Mesenchymal stem cell (in vitro differentiated cells and primary cell): ENCODE results near the gene MSI2.

Experiments
- DNase-seq: peaks from one replicate; pipeline ENCODE4 v3.0.0-alpha.2; 2013
- H2AFZ ChIP-seq: one replicate; pipeline ENCODE4 v1.6.1; 2013; ENCODE audit warnings: low read depth, mild to moderate bottlenecking, control low read depth, inconsistent platforms, low read length, moderate library complexity
- H2AK5ac ChIP-seq: 2 replicates; pipeline ENCODE4 v1.6.1; 2013; ENCODE audit warnings: low read length, moderate library complexity, mild to moderate bottlenecking, inconsistent platforms; ENCODE audit not compliant: severe bottlenecking
- H2BK120ac ChIP-seq: one replicate; pipeline ENCODE4 v1.6.1; 2013; ENCODE audit warnings: low read depth, mild to moderate bottlenecking, inconsistent platforms, low read length, moderate library complexity
- H2BK12ac ChIP-seq, 2 experiments: one replicate each; pipeline ENCODE4 v1.6.1; 2013; ENCODE audit warnings: inconsistent platforms in 2 of 2, low read length in 2 of 2, mild to moderate bottlenecking in 2 of 2, moderate library complexity in 2 of 2, control low read depth in 1 of 2
- H2BK15ac ChIP-seq: one replicate; pipeline ENCODE4 v1.6.1; 2013; ENCODE audit warnings: mild to moderate bottlenecking, low read depth, inconsistent platforms; ENCODE audit not compliant: poor library complexity, severe bottlenecking
- H2BK5ac ChIP-seq: 2 replicates; pipeline ENCODE4 v1.6.1; 2013; ENCODE audit warnings: low read depth, mild to moderate bottlenecking, low read length, control low read depth, inconsistent platforms; ENCODE audit not compliant: poor library complexity, severe bottlenecking
- H3K14ac ChIP-seq, 2 experiments: one replicate each; pipeline ENCODE4 v1.6.1; 2013; ENCODE audit warnings: inconsistent platforms in 2 of 2, low read length in 2 of 2, control low read depth in 1 of 2, mild to moderate bottlenecking in 1 of 2, moderate library complexity in 1 of 2
- H3K18ac ChIP-seq, 2 experiments: one replicate each; pipeline ENCODE4 v1.6.1; 2013; ENCODE audit warnings: inconsistent platforms in 2 of 2, low read length in 2 of 2, control low read depth in 1 of 2, low read depth in 1 of 2, mild to moderate bottlenecking in 1 of 2
- H3K23ac ChIP-seq, 2 experiments: one replicate each; pipeline ENCODE4 v1.6.1; 2013; ENCODE audit warnings: inconsistent platforms in 2 of 2, low read length in 2 of 2, mild to moderate bottlenecking in 2 of 2, moderate library complexity in 2 of 2, control low read depth in 1 of 2
- H3K27ac ChIP-seq: 2 replicates; pipeline ENCODE4 v1.5.1; 2013; ENCODE audit warnings: mild to moderate bottlenecking, moderate library complexity, low read length, control low read depth, inconsistent platforms; ENCODE audit not compliant: poor library complexity, severe bottlenecking
- H3K27me3 ChIP-seq, 2 experiments: 2 replicates each; pipeline versions ENCODE4 v1.6.1 to v1.7.0; 2013; ENCODE audit warnings: low read length in 2 of 2, mild to moderate bottlenecking in 2 of 2, moderate library complexity in 2 of 2, control low read depth in 1 of 2, inconsistent platforms in 1 of 2; ENCODE audit not compliant: control insufficient read depth in 1 of 2, insufficient read depth in 1 of 2
- H3K36me3 ChIP-seq, 2 experiments: 2 replicates each; pipeline versions ENCODE4 v1.6.1 to v1.7.0; 2013; ENCODE audit warnings: low read length in 2 of 2, control low read depth in 1 of 2, inconsistent platforms in 1 of 2, low read depth in 1 of 2, mild to moderate bottlenecking in 1 of 2; ENCODE audit not compliant: insufficient read depth in 2 of 2, control insufficient read depth in 1 of 2
- H3K4ac ChIP-seq, 2 experiments: one replicate each; pipeline ENCODE4 v1.6.1; 2013; ENCODE audit warnings: inconsistent platforms in 2 of 2, low read length in 2 of 2, mild to moderate bottlenecking in 2 of 2, moderate library complexity in 2 of 2, control low read depth in 1 of 2, low read depth in 1 of 2
- H3K4me1 ChIP-seq: 2 replicates; pipeline ENCODE4 v1.6.1; 2013; ENCODE audit warnings: low read depth, low read length, control low read depth; ENCODE audit not compliant: control insufficient read depth, insufficient read depth
- H3K4me2 ChIP-seq: 2 replicates; pipeline ENCODE4 v1.6.1; 2013; ENCODE audit warnings: low read length, mild to moderate bottlenecking, inconsistent platforms; ENCODE audit not compliant: poor library complexity, severe bottlenecking
- H3K4me3 ChIP-seq, 2 experiments: 2 replicates each; pipeline versions ENCODE4 v1.5.1 to v1.7.0; 2013; ENCODE audit warnings: low read length in 2 of 2, mild to moderate bottlenecking in 2 of 2, control low read depth in 1 of 2, low read depth in 1 of 2; ENCODE audit not compliant: insufficient read depth in 1 of 2
- H3K79me1 ChIP-seq: replicated peaks from 2 replicates; pipeline ENCODE4 v1.6.1; 2013; ENCODE audit warnings: mild to moderate bottlenecking, control low read depth, low read length, inconsistent platforms; ENCODE audit not compliant: poor library complexity, severe bottlenecking
- H3K9ac ChIP-seq: 2 replicates; pipeline ENCODE4 v1.7.0; 2013; ENCODE audit warnings: mild to moderate bottlenecking, low read length, moderate library complexity
- H3K9me3 ChIP-seq: 2 replicates; pipeline ENCODE4 v1.7.0; 2013; ENCODE audit warnings: mild to moderate bottlenecking, low read length; ENCODE audit not compliant: control insufficient read depth
- H4K8ac ChIP-seq: one replicate; pipeline ENCODE4 v1.6.1; 2013; ENCODE audit warnings: inconsistent platforms, mild to moderate bottlenecking, low read length, moderate library complexity
- H4K91ac ChIP-seq: one replicate; pipeline ENCODE4 v1.6.1; 2013; ENCODE audit warnings: mild to moderate bottlenecking, low read length, inconsistent platforms
- WGBS: methylation state at CpG from one replicate; pipeline ENCODE4 v1.1.7; 2013; ENCODE audit warnings: mixed read lengths; 5-methylcytosine and 5-hydroxymethylcytosine counted together

Gene MSI2

DNA sequence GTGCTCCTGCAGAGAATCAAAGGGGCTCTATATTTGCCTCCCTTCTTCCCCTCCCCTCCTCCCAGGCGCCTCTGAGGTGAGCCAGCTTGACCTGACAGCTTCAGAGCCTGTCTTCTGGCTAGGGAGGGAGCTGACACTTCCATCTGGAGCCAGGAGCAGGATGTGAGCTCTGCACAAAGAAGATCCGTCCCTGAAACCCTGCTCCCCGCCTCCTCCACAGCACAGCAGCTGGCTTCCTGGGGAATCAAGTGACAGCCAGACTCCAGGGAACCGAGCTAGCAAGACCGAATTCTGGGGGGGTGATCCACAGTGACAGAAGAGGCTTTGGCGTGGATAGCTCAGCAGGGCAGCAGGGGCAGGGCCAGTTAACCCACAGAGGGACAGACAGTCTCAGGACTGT is 451.6 kb downstream of the MSI2 start:
- Histone ChIP-seq H3K18ac (peak overlapping the region in 1 of 2 experiments; percentile 56), H3K4me3 (no peak overlapping the region), H3K14ac (no peak overlapping the region), H3K4ac (no peak overlapping the region), H2AFZ (peak overlapping the region; percentile 40), H4K8ac (peak overlapping the region; percentile 69), H2BK12ac (no peak overlapping the region), H3K79me1 (no peaks in the 10 kb centered on the region), H2BK15ac (no peak overlapping the region), H3K4me1 (peaks cover 5% of the 10 kb centered on the region), H3K9ac (no peak overlapping the region), H3K36me3 (no peaks in the 10 kb centered on the region), H4K91ac (no peak overlapping the region), H3K27ac (no peak overlapping the region), H2BK5ac (no peak overlapping the region), H2BK120ac (peak overlapping the region; percentile 20), H3K9me3 (no peaks in the 10 kb centered on the region), H3K23ac (no peak overlapping the region), H3K27me3 (peaks cover 38 to 64% of the 10 kb centered on the region in 2 experiments), H2AK5ac (no peak overlapping the region), H3K4me2 (no peak overlapping the region)
- DNase-seq: peak; percentile 22
- WGBS: 1% methylated on average over 6 of the region's 6 CpGs

DNA sequence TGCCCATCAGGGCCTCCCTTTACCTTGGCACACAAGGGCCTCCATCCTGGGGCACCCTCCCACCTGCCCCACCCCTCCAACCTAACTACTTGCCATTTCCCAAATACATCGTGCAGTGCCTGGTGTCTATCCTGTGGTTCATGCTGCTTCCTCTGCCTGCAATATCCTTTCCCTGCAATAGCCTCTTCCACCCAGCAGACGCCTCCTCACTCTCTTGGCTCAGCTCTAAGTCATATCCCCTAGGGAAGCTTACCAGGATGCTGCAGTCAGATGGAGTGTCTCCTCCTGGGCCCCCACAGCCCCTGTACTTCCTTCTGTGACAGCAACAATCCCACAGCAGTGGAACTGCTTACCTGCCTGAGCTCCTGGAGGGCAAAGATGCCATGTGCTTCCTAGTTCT is 452.1 kb downstream of the MSI2 start:
- Histone ChIP-seq H3K79me1 (no peaks in the 10 kb centered on the region), H2AFZ (no peak overlapping the region), H3K14ac (no peak overlapping the region), H3K4me1 (peaks cover 5% of the 10 kb centered on the region), H3K27me3 (peaks cover 38 to 69% of the 10 kb centered on the region in 2 experiments), H3K36me3 (no peaks in the 10 kb centered on the region), H2BK15ac (no peak overlapping the region), H2BK5ac (no peak overlapping the region), H2BK120ac (peak overlapping the region; percentile 20), H3K23ac (no peak overlapping the region), H4K91ac (no peak overlapping the region), H2AK5ac (no peak overlapping the region), H2BK12ac (peak overlapping the region in 1 of 2 experiments; percentile 6), H4K8ac (peak overlapping the region; percentile 69), H3K18ac (peak overlapping the region in 1 of 2 experiments; percentile 56), H3K4me3 (no peak overlapping the region), H3K4ac (no peak overlapping the region), H3K9ac (no peak overlapping the region), H3K4me2 (no peak overlapping the region), H3K9me3 (no peaks in the 10 kb centered on the region), H3K27ac (no peak overlapping the region)
- peak; percentile 11 for DNase-seq
- 14% methylated on average over 2 of the region's 2 CpGs for WGBS

DNA sequence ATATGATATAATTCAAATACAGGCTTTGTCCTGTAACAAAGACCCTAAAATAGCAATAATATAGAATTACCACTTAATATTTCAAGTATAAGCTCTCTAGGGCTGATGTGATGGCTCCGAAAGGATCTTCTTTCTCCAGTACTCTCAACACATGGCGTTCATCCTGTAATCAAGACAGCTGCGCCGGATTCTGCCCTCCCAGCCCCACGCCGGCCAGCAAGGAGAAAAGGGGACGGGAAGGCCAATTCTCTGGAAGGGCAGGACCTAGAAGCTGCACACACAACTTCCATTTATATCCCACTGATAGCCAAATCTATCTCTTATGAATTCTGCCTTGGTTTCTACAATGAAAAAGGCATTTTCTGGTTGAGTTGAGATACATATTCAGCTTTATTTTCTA is 456.8 kb downstream of the MSI2 start:
- Histone ChIP-seq H3K4me3 (no peak overlapping the region), H3K4ac (no peak overlapping the region), H2BK12ac (no peak overlapping the region), H2BK5ac (no peak overlapping the region), H3K9ac (no peak overlapping the region), H3K79me1 (no peaks in the 10 kb centered on the region), H3K4me2 (no peak overlapping the region), H3K27ac (no peak overlapping the region), H3K14ac (no peak overlapping the region), H3K9me3 (no peaks in the 10 kb centered on the region), H3K4me1 (no peaks in the 10 kb centered on the region), H4K8ac (no peak overlapping the region), H3K23ac (no peak overlapping the region), H2BK120ac (no peak overlapping the region), H3K27me3 (peaks cover 56 to 72% of the 10 kb centered on the region in 2 experiments), H2AK5ac (no peak overlapping the region), H3K36me3 (no peaks in the 10 kb centered on the region), H2AFZ (no peak overlapping the region), H2BK15ac (no peak overlapping the region), H3K18ac (no peak overlapping the region), H4K91ac (no peak overlapping the region)
- 93% methylated on average over 4 of the region's 7 CpGs for WGBS
- DNase-seq: no peak

DNA sequence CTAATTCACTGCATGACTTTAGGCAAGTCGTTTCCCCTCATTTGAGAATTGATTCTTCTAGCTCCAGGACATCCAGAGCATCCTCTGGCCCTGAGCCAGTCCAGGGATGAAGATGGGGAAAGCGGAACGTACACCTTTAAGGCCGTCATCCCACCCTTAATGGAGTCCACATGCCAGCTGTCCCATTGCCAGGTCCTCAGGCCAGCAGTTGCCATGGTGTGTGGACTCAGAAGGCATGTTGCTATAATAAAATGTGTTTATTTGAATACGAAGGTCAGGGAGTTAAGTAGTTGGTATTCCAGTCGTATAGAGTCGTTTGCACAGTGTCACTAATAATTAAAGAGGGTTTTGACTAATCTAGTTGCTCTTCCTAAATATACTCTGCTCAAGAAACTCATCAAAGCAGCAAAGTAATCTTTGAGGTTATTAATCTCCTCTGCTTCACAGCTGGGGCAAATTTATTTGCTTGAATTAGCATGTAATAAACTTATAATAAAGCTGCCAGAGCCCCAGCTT is 458.4 kb downstream of the MSI2 start:
- 83% methylated on average over 4 of the region's 7 CpGs for WGBS
- Histone ChIP-seq H3K4me2 (no peak overlapping the region), H2BK120ac (no peak overlapping the region), H3K9ac (no peak overlapping the region), H3K4me1 (no peaks in the 10 kb centered on the region), H3K27me3 (peaks cover 59 to 70% of the 10 kb centered on the region in 2 experiments), H4K91ac (no peak overlapping the region), H3K27ac (no peak overlapping the region), H2BK15ac (no peak overlapping the region), H3K4ac (no peak overlapping the region), H4K8ac (no peak overlapping the region), H3K14ac (no peak overlapping the region), H2BK12ac (no peak overlapping the region), H3K79me1 (no peaks in the 10 kb centered on the region), H3K36me3 (no peaks in the 10 kb centered on the region), H2BK5ac (no peak overlapping the region), H3K18ac (no peak overlapping the region), H2AFZ (no peak overlapping the region), H2AK5ac (no peak overlapping the region), H3K4me3 (no peak overlapping the region), H3K9me3 (no peaks in the 10 kb centered on the region), H3K23ac (no peak overlapping the region)
- DNase-seq: no peak
